Common myeloid progenitor, CD34-positive (primary cell): Measurements from ENCODE around the gene OR2T27.
"Not testable (repeated sequence)": the region's sequence is repeated elsewhere in the genome, so short reads cannot be mapped to it uniquely, and the experiment has no call there.

Experiments
- CTCF ChIA-PET: fragments of 350-600 bp; sonication (Branson Sonifier 250); formaldehyde crosslinking; loops from one replicate; lab custom pipeline; 2021; ENCODE audit warnings: antibody characterized with exemption; lab: Charles Lee
- POLR2A ChIA-PET: fragments of 350-600 bp; sonication (Branson Sonifier 250); formaldehyde crosslinking; loops from one replicate; lab custom pipeline; 2021; ENCODE audit warnings: antibody characterized with exemption; lab: Charles Lee
- DNase-seq, 3 donors: peaks; one replicate each; pipeline versions ENCODE4 v3.0.0 to v3.0.0-alpha.2; 2013
- H3K27ac ChIP-seq, 2 experiments: 1 replicate in 1 of 2; 2 replicates in 1 of 2; pipeline ENCODE4 v1.7.0; 2013; ENCODE audit warnings: inconsistent platforms in 2 of 2, low read length in 2 of 2, mild to moderate bottlenecking in 2 of 2, low read depth in 1 of 2, moderate library complexity in 1 of 2; ENCODE audit not compliant: severe bottlenecking in 2 of 2, insufficient read depth in 1 of 2, poor library complexity in 1 of 2
- H3K27me3 ChIP-seq, 5 experiments: replicated peaks in 2 of 5; 1 replicate in 3 of 5; 2 replicates in 2 of 5; pipeline versions ENCODE4 v1.6.1 to v1.7.0; 2013; ENCODE audit warnings: low read length in 4 of 5, mild to moderate bottlenecking in 2 of 5, moderate library complexity in 2 of 5, inconsistent platforms in 1 of 5; ENCODE audit not compliant: insufficient read depth in 5 of 5, control insufficient read depth in 4 of 5
- H3K36me3 ChIP-seq, 4 experiments: 1 replicate in 2 of 4; 2 replicates in 2 of 4; pipeline versions ENCODE4 v1.6.1 to v1.7.0; 2013; ENCODE audit warnings: low read length in 3 of 4, control low read depth in 1 of 4, mild to moderate bottlenecking in 1 of 4; ENCODE audit not compliant: control insufficient read depth in 4 of 4, insufficient read depth in 4 of 4
- H3K4me1 ChIP-seq, 4 experiments: 1 replicate in 3 of 4; 2 replicates in 1 of 4; pipeline versions ENCODE4 v1.6.1 to v1.7.1; 2013; ENCODE audit warnings: low read length in 3 of 4, mild to moderate bottlenecking in 3 of 4, control low read depth in 1 of 4, inconsistent platforms in 1 of 4, moderate library complexity in 1 of 4; ENCODE audit not compliant: control insufficient read depth in 4 of 4, insufficient read depth in 4 of 4; ENCODE audit errors: control extremely low read depth in 1 of 4
- H3K4me3 ChIP-seq, 7 experiments: 1 replicate in 4 of 7; 2 replicates in 3 of 7; pipeline versions ENCODE4 v1.5.1 to v1.7.0; 2013; ENCODE audit warnings: mild to moderate bottlenecking in 7 of 7, low read length in 6 of 7, moderate library complexity in 6 of 7, inconsistent platforms in 2 of 7, low read depth in 2 of 7, control low read depth in 1 of 7; ENCODE audit not compliant: insufficient read depth in 4 of 7, control insufficient read depth in 1 of 7; ENCODE audit errors: extremely low read depth in 1 of 7
- H3K9me3 ChIP-seq, 5 experiments: 1 replicate in 4 of 5; 2 replicates in 1 of 5; pipeline versions ENCODE4 v1.6.1 to v1.7.1; 2013; ENCODE audit warnings: low read length in 4 of 5, mild to moderate bottlenecking in 2 of 5, inconsistent platforms in 1 of 5, low read depth in 1 of 5, moderate library complexity in 1 of 5; ENCODE audit not compliant: control insufficient read depth in 4 of 5, insufficient read depth in 2 of 5; ENCODE audit errors: control extremely low read depth in 1 of 5
- WGBS: methylation state at CpG from one replicate; pipeline ENCODE4 v1.1.5; 2013; ENCODE audit not compliant: insufficient coverage; 5-methylcytosine and 5-hydroxymethylcytosine counted together

OR2T27 gene

DNA sequence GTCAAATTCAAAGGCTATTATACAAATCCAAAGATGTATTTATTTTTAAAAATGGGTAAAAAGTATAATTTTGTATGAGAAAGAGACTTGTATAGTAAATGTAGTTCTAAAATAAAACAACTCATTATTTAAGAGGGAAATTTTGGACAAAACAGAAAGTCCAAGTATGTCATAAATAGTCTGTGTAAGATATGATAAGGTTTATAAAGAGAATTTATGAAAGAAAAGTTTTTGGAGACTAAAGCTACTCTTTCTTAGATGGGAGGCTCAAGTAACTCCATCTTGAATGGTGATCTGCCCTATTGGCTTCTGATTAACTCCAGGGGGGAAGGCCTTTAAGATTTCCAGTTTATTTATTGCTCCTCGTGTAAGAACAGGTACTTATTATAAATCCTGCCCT lies 14.7 kb upstream of the OR2T27 start:
- Histone ChIP-seq H3K27me3 (no peaks in the 10 kb centered on the region), H3K4me3 (no peak overlapping the region), H3K36me3 (no peaks in the 10 kb centered on the region), H3K27ac (no peak overlapping the region), H3K9me3 (peaks cover 0 to 12% (median 4%) of the 10 kb centered on the region in 5 experiments), H3K4me1 (no peaks in the 10 kb centered on the region)
- WGBS: 100% methylated on average over 1 of the region's 1 CpG
- peak in 1 of 3 donors; percentile 6 for DNase-seq
- ChIA-PET CTCF (no interaction called here), POLR2A (no interaction called here)

DNA sequence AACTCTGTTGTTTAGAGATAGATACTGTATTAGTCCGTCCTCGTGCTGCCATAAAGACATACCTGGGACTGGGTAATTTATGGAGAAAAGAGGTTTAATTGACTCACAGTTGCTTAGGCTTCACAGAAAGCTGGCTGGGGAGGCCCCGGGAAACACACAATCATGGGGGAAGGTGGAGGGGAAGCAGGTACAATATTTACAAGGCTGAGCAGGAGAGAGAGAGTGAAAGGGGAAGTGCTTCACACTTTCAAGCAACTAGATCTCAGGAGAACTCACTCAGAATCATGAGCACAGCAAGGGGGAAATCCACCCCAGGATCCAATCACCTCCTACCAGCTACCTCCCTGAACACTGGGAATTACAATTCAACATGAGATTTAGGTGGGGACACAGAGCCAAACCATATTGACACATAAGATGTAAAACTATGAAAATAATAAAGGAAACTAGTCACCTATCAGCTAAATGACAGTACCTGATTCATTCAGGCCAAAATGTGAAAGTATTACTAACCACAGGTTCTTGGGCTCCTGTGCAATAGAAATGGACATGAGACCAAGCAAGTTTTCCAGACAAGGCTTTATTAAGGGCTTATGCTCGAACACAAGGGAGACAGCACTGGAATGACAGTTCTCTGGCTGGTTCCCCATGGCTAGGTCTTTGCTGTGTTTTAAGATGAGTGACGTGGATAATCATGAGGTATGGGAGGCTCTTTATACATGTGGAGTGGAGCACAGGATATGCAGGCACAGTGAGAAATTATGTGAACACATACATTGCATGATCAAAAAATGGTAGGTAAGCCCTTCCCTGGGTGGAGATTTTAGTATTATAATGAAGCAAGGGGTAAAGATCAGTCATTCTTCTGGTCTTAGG lies 8.4 kb upstream of the OR2T27 start:
- 95% methylated on average over 2 of the region's 5 CpGs for WGBS
- POLR2A ChIA-PET: not testable (repeated sequence)

DNA sequence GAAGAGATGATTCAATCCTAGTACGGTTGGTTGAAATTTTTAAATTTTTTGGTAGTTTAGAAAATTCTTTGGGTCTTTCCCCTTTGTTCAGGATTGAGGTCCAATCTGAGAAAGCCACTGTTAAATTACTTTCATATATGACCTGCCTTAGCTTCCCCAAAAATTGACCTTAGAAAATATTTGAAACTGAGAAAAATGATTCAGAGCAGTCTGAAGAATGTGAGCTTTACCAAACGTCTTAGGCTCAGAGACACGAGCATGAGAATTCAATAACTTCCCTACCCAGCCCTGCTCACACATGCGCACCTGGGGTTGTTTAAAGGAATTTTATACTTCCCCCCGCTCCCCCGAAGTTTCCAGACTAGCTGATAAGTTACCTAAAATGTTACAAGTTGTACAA lies 1.5 kb upstream of the OR2T27 start:
- H3K9me3 ChIP-seq, H3K4me1 ChIP-seq, POLR2A ChIA-PET, H3K4me3 ChIP-seq, H3K27me3 ChIP-seq, H3K36me3 ChIP-seq, CTCF ChIA-PET, DNase-seq, H3K27ac ChIP-seq: not testable (repeated sequence)
- WGBS: no CpG with 5 or more reads among the region's 6 CpGs

More for the DNA sequence above, 8.4 kb upstream of the OR2T27 start:
- H3K4me3 ChIP-seq, H3K36me3 ChIP-seq, H3K27ac ChIP-seq, CTCF ChIA-PET, H3K27me3 ChIP-seq, H3K4me1 ChIP-seq, H3K9me3 ChIP-seq: not testable (repeated sequence)
- peak in 2 of 3 donors; percentile 26 to 41 for DNase-seq

DNA sequence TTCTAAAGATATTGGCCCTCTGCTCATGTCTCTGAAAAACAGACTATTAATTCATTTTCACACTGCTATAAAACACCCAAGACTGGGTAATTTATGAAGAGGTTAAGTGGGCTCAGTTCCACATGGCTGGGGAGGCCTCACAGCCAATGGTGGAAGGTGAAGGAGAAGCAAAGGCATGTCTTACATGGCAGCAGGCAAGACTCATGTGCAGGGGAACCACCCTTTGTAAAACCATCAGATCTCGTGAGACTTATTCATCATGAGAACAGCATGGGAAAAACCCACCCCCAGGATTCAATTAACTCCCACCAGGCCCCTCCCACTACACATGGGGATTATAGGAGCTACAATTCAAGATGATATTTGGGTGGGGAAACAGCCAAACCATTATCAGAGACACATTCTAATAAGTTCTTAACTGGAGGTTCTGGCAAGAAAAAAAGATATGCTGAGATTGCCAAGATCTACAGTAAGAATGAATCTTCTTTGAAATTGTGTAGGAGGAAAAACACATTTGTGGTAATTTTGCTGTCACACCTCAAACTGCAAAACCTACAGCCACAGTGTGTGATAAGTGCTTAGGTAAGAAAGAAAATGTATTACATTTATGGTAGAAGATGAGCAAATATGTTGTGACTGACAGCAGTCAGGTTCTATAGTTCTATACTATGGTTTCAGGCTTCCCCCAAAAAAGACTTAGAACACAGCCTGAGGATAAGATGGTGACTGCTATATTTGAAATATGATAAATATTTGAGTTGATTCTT lies 6.4 kb downstream of the OR2T27 start:
- no CpG with 5 or more reads among the region's 1 CpG for WGBS
- H3K36me3 ChIP-seq, POLR2A ChIA-PET, CTCF ChIA-PET, H3K4me1 ChIP-seq, H3K27ac ChIP-seq, H3K9me3 ChIP-seq, DNase-seq, H3K27me3 ChIP-seq, H3K4me3 ChIP-seq: not testable (repeated sequence)

GRCh38 chr1:248645178-248645577 lies 10.2 kb downstream of the OR2T27 start, which contains the start of gene OR2T35:
OR2T35 (minus strand) TSS chr1:248645278; CDS start chr1:248639258, 6,020 bp downstream.
- H3K36me3 ChIP-seq, H3K27ac ChIP-seq, DNase-seq, POLR2A ChIA-PET, H3K4me3 ChIP-seq, H3K9me3 ChIP-seq, H3K4me1 ChIP-seq, CTCF ChIA-PET, H3K27me3 ChIP-seq: not testable (repeated sequence)
- WGBS: no CpG with 5 or more reads among the region's 3 CpGs

GRCh38 chr1:248642971-248643651 lies 12.2 kb downstream of the OR2T27 start:
- H3K4me1 ChIP-seq, DNase-seq, CTCF ChIA-PET, H3K27me3 ChIP-seq, POLR2A ChIA-PET, H3K9me3 ChIP-seq, H3K27ac ChIP-seq, H3K4me3 ChIP-seq, H3K36me3 ChIP-seq: not testable (repeated sequence)
- WGBS: no CpG with 5 or more reads among the region's 4 CpGs
